Measurements from ENCODE around the gene SLC13A4. TPM values are rescaled to one million over a fixed set of nuclear protein-coding genes. Genes with fewer than 3 reads are reported as not detected.

Gene SLC13A4
- total RNA-seq, 6 donors from 2014 or later = 0.20 to 0.30 TPM; not detected in 4

- no peaks in the 10 kb centered on the region for H3K36me3 ChIP-seq
- H3K27ac ChIP-seq = peak overlapping the region in 2 of 4 donors; percentile 40 to 78
- TF ChIP-seq POLR2AphosphoS5 (IDR thresholded peaks at IDR 0.05) (no peak), CTCF (IDR thresholded peaks at IDR 0.05) (no peak), POLR2A (IDR thresholded peaks at IDR 0.05) (no peak), EP300 (IDR thresholded peaks at IDR 0.05) (no peak)
- peaks cover 13 to 21% (median 16%) of the 10 kb centered on the region in 4 donors for H3K4me1 ChIP-seq
- whole genome bisulfite sequencing, 2 donors = 91 to 93% methylated on average over 5 of the region's 5 CpGs
- no peaks in the 10 kb centered on the region for H3K9me3 ChIP-seq
- DNase-seq = no peak
- H3K27me3 ChIP-seq = no peaks in the 10 kb centered on the region
- no peak for ATAC-seq (ENCODE audit: low FRiP score in 2 of 2)
- no peak overlapping the region for H3K4me3 ChIP-seq
These were observed 69.4 kb downstream of the SLC13A4 start for GRCh38 chr7:135658564-135658963.

- Histone ChIP-seq H3K4me3 (no peak overlapping the region), H3K4me1 (peaks cover 0 to 3% (median 0%) of the 10 kb centered on the region in 4 donors), H3K9me3 (no peaks in the 10 kb centered on the region), H3K27me3 (no peaks in the 10 kb centered on the region), H3K27ac (no peak overlapping the region), H3K36me3 (peaks cover 0 to 3% (median 0%) of the 10 kb centered on the region in 4 donors)
- WGBS, 2 donors = 94 to 97% methylated on average over 12 of the region's 12 CpGs
- no peak for ATAC-seq (ENCODE audit: low FRiP score in 2 of 2)
- no peak for DNase-seq
- TF ChIP-seq POLR2AphosphoS5 (IDR thresholded peaks at IDR 0.05) (no peak), POLR2A (IDR thresholded peaks at IDR 0.05) (no peak), CTCF (IDR thresholded peaks at IDR 0.05) (no peak), EP300 (IDR thresholded peaks at IDR 0.05) (no peak)
These were observed 74.5 kb downstream of the SLC13A4 start for GRCh38 chr7:135653340-135654080.

- no peaks in the 10 kb centered on the region for H3K9me3 ChIP-seq
- H3K4me1 ChIP-seq = peaks cover 0 to 3% (median 1%) of the 10 kb centered on the region in 4 donors
- peak overlapping the region in 3 of 4 donors; percentile 41 to 72 (median 50) for H3K27ac ChIP-seq
- H3K27me3 ChIP-seq = no peaks in the 10 kb centered on the region
- peak; percentile 34 to 83 for ATAC-seq (ENCODE audit: low FRiP score in 2 of 2)
- H3K36me3 ChIP-seq = peaks cover 0 to 12% (median 0%) of the 10 kb centered on the region in 4 donors
- no peak overlapping the region for H3K4me3 ChIP-seq
- peak in 1 of 2 donors; percentile 34 for DNase-seq
- TF ChIP-seq POLR2AphosphoS5 (IDR thresholded peaks at IDR 0.05) = no peak
- no peak for TF ChIP-seq CTCF (IDR thresholded peaks at IDR 0.05)
- TF ChIP-seq POLR2A (IDR thresholded peaks at IDR 0.05) = no peak
- no peak for TF ChIP-seq EP300 (IDR thresholded peaks at IDR 0.05)
- WGBS, 2 donors = 58 to 64% methylated on average over 15 of the region's 15 CpGs
These were observed 77.0 kb downstream of the SLC13A4 start for GRCh38 chr7:135650831-135651573.

GRCh38 chr7:135648235-135648634, 79.8 kb downstream of the SLC13A4 start:
- Histone ChIP-seq H3K4me3 (no peak overlapping the region), H3K4me1 (peaks cover 0 to 3% (median 1%) of the 10 kb centered on the region in 4 donors), H3K27ac (no peak overlapping the region), H3K27me3 (no peaks in the 10 kb centered on the region), H3K9me3 (no peaks in the 10 kb centered on the region), H3K36me3 (peaks cover 0 to 31% (median 4%) of the 10 kb centered on the region in 4 donors)
- WGBS, 2 donors = 76 to 85% methylated on average over 7 of the region's 7 CpGs
- DNase-seq = no peak
- TF ChIP-seq CTCF (IDR thresholded peaks at IDR 0.05) = no peak
- no peak for TF ChIP-seq POLR2A (IDR thresholded peaks at IDR 0.05)
- TF ChIP-seq POLR2AphosphoS5 (IDR thresholded peaks at IDR 0.05) = no peak
- TF ChIP-seq EP300 (IDR thresholded peaks at IDR 0.05) = no peak
- no peak for ATAC-seq (ENCODE audit: low FRiP score in 2 of 2)

Measured in upper lobe of left lung (tissue), 6 donors.